ENCODE measurements around the gene MFAP2.
"Not testable (repeated sequence)": the region's sequence is repeated elsewhere in the genome, so short reads cannot be mapped to it uniquely, and the experiment has no call there.

The MFAP2 gene

DNA sequence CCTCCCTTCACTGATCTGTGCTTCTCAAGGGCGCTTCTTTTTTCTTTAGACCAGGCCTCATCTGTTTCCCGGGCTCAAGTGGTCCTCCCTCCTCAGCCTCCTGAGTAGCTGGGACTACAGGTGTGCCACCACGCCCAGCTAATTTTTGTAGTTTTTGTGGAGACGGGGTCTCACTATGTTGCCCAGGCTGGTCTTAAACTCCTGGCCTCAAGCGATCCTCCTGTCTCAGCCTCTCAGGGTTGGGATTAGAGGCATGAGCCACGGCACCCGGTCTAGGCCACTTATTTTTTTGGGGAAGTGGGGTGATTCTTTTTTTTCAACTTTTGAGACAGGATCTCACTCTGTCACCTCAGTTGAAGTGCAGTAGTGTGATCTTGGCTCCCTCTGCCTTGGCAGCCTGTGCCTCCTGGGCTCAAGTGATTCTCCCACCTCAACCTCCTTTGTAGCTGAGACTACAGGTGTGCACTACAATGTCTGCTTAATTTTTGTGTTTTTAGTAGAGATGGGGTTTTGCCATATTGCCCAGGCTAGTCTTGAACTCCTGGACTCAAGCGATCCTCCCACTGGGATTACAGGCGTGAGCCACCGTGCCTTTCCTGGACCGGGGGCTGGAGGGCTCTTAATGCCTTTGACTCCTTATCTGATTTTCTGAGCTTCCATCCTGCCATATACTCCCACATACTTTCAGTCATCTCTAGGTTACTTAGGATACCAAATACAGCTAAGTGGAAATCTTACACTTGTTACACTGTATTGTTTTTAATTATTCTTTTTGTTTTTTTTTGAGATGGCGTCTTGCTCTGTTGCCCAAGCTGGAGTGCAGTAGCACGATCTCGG, 18.9 kb downstream of the MFAP2 start:
- DNase-seq (ENCODE audit: low spot score), result no peak

DNA sequence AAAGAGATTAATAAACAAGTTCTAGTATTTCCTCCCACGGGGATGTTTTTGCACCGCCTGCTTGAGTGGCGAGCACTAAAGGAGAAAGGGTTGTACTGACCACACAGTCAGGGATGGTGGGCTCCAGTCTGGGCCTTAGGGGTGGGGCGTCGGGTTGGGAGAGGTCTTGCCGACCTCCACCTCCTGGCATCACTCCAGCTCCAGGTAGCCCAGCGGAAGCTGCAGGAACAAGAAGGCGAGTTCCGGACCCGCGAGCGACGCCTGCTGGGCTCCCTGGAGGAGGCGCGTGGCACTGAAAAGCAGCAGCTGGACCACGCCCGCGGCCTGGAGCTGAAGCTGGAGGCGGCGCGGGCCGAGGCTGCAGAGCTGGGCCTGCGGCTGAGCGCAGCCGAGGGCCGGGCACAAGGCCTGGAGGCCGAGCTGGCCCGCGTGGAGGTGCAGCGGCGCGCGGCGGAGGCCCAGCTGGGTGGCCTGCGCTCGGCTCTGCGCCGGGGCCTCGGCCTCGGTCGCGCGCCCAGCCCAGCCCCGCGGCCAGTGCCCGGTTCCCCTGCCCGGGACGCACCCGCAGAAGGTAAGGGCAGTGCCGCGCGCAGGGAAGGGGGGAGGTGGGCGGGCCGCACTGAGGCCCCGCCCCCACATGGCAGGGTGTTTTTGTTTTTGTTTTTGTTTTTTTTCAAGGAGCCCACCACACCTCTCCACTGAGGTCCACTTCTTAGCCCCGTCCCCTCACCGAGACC, 19.7 kb downstream of the MFAP2 start:
- no peak for DNase-seq (ENCODE audit: low spot score)

DNA sequence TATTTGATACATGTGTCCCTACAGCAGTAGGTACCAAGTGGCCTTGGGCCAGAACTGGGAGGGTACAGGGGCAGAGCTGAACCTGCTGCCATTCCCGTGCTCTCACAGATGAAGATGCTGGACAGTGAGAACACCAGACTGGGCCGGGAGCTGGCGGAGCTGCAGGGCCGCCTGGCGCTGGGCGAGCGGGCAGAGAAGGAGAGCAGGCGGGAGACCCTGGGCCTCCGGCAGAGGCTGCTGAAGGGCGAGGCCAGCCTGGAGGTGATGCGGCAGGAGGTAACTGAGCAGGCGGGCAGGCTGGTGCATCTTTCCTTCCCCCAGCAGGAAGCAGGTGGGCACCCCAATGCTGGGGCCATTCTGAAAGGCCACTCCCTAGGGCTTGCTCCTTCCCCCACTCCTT, 21.9 kb downstream of the MFAP2 start:
- DNase-seq (ENCODE audit: low spot score), result no peak

DNA sequence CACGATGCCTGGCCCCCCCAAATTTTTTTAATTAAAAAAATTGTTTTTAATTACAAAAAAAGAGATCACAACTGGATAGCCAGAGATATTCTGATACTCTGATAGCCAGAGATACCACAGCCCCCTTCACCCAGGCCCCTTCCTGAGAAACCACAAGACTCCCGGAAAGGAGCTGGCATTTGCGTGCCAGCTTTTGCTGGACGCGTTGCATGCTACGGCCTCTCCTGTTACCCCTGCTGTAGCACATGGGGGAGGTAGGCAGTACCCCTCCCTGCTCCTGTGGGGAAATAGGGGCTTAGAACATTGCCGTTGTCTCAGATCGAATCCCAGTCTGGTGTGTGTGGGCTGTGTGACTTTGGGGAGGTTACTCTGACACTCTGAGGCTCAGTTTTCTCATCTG, 22.7 kb downstream of the MFAP2 start:
- DNase-seq (ENCODE audit: low spot score), result no peak

DNA sequence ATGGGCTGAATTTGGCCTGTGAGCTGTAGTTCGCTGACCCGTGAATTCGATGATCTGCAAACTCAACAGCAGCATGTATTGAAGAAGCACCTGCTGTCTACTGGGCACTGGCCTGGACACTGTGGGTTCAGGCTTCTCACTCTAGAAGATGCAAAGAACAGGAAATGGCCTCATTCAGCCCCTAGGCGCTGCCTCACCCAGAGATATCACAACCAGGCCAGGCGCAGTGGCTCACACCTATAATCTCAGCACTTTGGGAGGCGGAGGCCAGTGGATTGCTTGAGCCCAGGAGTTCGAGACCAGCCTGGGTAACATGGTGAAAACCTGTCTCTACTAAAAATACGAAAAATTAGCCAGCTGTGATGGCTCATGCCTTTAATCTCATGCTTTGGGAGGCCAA, 23.6 kb downstream of the MFAP2 start:
- DNase-seq (ENCODE audit: low spot score), result no peak

DNA sequence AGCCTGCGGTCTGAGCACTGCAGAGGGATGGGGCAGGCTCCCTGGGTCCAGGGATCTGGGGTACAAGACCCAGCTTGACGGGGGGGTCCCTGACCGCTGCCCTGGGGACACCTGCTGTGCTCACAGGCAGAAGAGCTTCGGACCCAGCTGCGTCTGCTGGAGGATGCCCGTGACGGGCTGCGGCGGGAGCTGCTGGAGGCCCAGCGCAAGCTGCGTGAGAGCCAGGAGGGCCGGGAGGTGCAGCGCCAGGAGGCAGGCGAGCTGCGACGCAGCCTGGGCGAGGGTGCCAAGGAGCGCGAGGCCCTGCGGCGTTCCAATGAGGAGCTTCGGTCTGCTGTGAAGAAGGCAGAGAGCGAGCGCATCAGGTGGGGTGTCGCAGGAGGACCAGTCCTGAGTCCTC, 25.2 kb downstream of the MFAP2 start:
- no peak for DNase-seq (ENCODE audit: low spot score)

DNA sequence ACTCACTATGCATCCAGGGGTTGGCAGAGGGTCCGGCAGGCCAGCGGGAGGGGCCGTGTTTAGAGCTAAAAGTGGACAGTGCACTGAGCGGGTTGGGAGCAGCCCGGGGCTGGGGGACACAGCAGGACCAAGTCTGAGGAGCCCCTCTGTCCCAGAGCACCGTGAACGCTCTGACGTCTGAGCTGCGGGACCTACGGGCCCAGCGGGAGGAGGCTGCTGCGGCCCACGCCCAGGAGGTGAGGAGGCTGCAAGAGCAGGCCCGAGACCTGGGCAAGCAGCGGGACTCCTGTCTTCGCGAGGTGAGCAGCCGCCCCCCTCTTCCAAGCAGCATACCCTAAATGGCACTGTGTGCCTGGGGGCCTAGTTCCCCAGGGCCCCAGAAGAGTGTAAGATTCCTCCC, 25.8 kb downstream of the MFAP2 start:
- DNase-seq (ENCODE audit: low spot score), result no peak

DNA sequence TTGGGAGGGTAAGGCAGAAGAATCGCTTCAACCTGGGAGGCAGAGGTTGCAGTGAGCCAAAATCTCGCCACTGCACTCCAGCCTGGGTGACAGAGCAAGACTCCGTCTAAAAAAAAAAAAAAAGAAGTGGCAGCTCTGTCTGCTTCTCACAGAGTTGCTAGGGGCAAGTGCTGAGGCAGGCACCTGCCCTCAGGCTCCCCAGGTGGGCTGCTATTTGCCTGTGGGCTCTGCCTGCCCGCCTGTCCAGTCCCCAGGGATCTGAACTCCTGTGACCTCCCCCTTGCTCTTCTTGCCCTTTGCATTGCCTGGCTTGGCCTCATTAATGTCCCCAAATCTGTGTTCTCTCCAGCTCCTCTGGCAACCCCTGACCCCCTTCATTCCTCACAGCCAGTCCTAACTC, 28.0 kb downstream of the MFAP2 start:
- not testable (repeated sequence) for DNase-seq (ENCODE audit: low spot score)

DNA sequence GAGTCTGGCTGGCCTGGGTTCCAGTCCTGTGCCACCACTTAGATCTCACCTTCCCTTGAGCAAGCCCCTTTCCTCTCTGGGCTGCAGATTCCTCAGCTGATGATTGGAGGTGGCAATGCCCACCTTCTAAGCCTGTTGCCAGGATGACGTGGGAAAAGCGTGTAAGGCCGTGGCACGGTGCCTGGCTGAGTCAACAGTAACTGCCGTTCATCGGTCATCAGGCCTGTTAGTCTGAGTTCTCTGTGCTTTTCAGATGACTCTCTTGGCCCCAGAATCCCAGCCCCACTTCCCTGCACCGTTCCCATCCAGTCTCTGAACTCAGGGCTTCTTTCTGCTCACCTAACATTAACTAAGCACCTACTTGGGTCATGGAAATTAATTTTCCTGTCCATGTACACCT, 31.4 kb downstream of the MFAP2 start:
- not testable (repeated sequence) for DNase-seq (ENCODE audit: low spot score)

DNA sequence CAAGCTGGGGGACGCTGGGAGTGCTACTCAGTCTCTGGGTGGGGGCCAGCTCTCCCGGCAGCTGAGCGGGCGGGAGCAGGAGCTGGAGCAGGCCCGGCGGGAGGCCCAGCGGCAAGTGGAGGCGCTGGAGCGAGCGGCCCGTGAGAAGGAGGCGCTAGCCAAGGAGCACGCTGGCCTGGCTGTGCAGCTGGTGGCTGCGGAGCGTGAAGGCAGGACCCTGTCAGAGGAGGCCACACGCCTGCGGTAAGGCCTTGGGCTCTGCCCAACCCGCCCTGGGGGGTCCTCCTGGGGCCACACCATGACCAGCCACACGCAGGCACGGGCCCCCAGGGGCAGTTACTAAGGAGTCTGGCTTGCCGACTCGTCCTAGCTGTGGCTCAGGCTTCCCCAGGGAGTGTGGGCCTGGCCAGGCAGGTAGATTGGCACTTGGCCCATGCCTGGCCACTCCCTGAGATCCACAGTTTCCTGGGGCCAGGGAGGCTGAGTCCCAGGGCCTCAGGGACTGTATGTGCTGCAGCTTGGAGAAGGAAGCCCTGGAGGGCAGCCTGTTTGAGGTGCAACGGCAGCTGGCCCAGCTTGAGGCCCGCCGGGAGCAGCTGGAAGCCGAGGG, 32.0 kb downstream of the MFAP2 start:
- not testable (repeated sequence) for DNase-seq (ENCODE audit: low spot score)

DNA sequence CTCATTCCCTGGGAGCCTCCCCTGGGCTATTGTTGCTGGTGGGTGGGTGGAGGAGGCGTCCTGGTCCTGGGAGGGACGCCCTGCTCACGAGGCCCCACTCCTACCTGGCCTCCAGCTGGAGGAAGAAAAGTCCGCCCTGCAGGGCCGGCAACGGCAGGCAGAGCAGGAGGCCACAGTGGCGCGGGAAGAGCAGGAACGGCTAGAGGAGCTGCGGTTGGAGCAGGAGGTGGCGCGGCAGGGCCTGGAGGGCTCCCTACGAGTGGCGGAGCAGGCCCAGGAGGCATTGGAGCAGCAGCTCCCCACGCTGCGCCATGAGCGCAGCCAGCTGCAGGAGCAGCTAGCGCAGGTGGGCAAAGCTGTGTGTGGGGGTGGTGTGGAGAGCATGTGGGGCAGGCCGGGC, 33.8 kb downstream of the MFAP2 start:
- no peak for DNase-seq (ENCODE audit: low spot score)

DNA sequence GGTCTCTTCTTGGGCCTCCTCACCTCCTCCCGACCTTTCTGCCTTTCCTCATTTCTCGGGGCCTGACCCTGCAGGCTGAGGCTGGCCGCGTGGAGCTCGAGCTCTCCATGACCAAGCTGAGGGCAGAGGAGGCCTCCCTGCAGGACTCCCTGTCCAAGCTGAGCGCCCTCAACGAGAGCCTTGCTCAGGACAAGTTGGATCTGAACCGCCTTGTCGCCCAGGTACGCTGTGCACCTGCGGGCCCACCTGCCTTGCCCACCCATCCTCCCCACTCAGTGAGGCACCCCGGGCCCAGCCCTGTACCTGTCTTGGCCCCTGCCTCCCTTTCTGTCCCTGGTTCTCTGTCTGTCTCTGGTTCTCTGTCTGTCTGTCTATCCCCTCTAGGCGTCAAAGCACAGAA, 34.2 kb downstream of the MFAP2 start:
- not testable (repeated sequence) for DNase-seq (ENCODE audit: low spot score)

DNA sequence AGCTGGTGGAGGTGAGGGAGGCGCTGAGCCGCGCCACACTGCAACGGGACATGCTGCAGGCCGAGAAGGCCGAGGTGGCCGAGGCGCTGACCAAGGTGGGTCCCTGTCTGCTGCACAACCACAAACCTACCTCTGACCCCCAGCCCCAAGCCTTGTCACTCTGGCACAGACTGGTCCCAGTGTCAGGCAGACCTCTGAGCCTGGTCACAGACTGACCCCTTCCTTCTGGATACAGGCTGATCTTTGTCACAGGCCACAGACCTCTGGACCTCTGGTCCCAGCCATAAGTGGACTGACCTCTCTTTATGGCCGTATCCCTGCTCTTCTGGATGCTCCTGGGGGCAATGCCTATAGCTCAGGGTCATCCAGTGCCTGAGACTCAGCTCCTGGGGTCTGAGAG, 34.9 kb downstream of the MFAP2 start:
- DNase-seq (ENCODE audit: low spot score), result not testable (repeated sequence)

DNA sequence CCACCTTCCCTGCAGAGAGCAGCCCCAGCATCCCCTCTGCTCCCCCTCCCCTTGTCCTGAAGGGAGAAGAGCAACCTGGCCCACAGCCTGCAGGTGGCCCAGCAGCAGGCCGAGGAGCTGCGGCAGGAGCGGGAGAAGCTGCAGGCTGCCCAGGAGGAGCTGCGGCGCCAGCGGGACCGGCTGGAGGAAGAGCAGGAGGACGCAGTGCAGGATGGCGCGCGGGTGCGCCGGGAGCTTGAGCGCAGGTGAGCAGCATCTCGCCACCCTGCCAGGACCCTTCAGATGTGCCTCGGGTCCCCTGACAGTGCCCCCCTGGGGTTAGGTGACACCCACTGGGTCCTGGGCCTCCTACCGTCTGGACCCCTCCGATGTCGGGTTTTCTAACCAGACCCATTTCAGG, 36.4 kb downstream of the MFAP2 start:
- no peak for DNase-seq (ENCODE audit: low spot score)

DNA sequence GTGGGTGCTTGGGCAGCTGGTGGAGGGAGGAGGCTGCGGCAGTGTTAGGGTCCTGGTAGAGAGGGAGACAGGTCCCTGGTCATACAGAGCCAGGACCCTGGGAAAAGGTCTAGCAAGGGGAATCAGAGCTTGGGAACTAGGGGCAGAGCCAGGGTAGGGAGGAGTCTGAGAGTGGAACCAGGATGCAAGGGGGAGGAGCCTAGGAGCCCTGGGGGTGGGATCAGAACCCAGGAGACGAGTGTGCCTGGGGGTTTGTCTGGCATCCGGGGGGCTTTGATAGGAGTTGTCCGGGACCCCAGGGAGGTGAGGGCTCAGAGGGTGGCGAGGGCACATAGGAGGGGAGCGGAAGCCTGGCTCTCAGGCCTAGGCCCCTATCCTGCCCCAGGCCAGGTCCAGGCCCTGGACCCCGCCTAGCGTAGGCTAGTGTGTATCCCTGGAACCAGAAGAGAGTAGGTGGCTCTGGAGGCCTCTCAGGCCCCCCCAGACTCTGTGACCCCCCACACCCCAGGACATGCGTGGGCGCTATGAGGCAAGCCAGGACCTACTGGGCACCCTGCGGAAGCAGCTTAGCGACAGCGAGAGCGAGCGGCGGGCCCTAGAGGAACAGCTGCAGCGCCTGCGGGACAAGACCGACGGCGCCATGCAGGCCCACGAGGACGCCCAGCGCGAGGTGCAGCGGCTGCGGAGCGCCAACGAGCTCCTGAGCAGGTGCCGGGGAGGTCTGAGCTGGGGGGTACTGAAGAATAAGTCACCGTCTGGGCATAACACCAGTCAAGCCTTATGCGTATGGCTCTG, 40.8 kb downstream of the MFAP2 start:
- DNase-seq (ENCODE audit: low spot score), result not testable (repeated sequence)

DNA sequence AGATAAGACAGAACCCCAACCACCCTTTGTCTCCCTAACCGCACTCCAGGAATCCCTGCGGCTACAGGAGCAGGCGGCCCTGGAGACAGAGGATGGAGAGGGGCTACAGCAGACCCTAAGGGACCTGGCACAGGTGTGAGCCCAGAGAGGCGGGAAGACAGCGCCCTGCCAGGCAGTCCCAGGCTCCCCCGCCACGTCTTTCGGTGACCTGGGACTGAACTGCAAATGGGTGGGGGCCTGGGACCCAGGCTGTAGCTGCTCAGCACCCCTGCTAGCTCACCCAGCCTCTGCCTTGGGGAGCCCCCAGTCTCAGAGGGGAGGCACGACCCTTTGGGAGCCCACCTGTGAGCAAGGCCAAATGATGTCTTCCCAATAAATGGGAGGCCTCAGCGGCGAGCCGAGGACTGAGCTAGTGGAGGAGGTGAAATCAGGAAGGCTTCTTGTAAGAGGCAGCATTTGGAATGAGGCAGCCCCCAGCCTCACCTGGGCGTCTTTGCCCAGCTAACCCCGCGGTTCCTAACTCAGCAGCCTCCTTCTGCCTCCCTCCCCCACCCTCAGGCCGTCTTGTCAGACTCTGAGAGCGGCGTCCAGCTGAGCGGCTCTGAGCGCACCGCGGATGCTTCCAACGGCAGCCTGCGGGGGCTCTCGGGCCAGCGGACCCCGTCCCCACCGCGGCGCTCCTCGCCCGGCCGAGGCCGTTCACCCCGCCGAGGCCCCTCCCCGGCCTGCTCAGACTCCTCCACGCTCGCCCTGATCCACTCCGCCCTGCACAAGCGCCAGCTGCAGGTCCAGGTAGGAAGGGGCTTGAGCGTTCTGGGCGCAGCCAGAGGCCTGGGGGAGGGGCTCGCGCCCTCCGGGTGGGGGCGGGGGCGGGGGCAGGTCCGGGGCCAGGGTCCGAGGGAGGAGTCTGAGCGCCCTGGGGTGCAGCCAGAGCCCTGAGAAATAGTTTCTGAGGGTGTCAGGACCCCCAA, 41.8 kb downstream of the MFAP2 start:
- DNase-seq (ENCODE audit: low spot score), result no peak

DNA sequence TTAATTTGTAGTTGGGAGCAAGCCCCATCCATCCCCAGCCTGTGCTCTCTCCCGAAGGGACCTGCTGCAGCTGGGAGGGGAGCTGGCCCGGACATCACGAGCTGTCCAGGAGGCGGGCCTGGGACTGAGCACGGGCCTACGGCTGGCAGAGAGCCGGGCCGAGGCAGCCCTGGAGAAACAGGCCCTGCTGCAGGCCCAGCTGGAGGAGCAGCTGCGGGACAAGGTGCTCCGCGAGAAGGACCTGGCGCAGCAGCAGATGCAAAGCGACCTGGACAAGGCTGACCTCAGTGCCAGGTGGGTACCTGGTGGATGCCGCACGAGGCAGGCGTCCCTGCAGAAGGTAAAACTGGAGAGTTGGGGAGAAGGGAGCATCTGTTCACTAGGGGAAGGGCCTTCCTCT, 43.8 kb downstream of the MFAP2 start:
- not testable (repeated sequence) for DNase-seq (ENCODE audit: low spot score)

DNA sequence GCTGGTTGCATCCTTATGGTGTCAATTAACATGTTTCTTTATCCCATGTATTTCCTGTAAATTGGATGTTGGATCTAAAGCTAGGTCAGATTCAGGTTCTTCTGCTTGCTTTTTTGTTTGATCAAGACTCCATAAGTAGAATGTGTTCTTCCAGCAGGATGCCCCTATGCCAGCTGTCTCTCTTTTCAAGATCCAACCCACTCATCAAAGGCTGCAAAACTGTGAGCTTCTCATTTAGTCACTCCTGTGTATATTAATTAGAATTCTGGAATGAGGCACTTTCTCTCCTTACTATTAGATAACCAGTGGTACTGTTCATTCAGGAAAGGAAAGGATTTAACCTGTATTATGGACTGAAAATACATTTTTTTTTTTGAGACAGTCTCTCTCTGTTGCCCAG, 46.5 kb downstream of the MFAP2 start:
- peak; percentile 69 for DNase-seq (ENCODE audit: low spot score)

DNA sequence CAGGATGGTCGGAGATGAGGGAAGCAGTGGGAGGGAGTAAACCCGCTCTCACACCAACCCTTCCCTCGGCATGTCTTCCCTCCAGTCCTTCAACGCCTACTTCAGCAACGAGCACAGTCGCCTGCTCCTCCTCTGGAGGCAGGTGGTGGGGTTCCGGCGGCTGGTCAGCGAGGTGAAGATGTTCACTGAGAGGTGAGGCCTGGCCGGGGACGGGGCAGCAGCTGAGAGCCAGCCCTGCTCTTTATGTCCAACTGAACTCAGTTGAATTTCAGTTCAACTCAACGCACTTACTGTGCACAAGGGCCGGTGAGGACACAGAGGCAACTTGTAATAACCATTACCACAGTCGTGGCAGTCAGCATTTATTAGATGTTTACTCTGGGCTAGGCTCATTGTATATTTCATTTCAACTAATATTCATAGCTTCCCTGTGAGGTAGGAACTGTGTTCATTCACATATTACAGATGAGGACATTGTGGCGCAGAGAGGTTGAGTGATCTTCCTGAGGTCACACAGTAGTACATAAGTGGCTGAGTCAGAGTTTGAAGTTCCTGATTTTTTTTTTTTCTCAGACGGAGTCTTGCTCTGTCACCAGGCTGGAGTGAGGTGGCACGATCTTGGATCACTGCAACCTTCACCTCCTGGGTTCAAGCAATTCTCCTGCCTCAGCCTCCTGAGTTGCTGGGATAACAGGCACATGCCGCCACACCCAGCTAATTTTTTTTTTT, 49.0 kb downstream of the MFAP2 start:
- DNase-seq (ENCODE audit: low spot score), result not testable (repeated sequence)
